HG03095 (cell line): ENCODE data around the gene WDR13.

Experiments used
- ATAC-seq: cut with Tn5 transposase; IDR thresholded peaks from one replicate; pipeline ENCODE4 v1.9.1; 2021; ENCODE audit warnings: moderate library complexity; ENCODE audit not compliant: unreplicated experiment

The WDR13 gene

DNA sequence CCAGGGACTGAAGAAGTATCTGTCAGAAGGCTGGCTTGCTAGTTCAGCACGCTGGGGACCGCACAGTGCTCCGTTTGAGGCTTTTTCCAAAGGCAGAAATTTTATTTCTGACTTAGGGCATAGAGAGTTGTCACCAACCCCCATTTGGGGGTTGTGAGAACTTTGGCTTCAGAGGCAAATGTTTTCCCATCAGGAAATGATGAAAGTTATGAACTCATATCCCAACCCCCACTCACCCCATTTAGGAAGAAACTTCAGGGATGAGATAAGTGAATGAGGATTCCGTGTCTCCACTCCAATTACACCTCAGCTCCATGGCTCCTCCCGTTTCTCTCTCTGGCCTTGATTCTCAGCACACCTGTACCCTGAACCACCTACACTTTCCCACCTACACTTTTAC, 4.3 kb upstream of the WDR13 start:
- ATAC-seq, result no peak

DNA sequence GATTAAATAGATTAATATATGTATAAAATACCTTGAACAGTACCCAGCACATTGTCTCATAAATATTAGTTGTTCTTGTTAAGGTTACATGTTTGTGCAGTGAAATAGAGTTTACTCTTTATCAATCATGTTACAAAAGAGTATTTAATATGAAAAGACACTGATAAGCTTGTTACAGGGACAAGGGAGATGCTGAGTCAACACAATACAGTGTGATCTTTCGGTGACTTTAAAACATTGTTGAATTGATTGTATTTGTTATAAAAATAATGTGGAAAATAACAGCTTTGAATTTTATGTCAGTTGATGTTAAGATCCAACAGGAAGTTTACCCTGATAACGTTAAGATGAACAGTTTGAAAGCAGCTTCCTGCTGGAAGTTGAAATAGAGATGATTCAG, 1.4 kb upstream of the WDR13 start:
- ATAC-seq, result no peak

DNA sequence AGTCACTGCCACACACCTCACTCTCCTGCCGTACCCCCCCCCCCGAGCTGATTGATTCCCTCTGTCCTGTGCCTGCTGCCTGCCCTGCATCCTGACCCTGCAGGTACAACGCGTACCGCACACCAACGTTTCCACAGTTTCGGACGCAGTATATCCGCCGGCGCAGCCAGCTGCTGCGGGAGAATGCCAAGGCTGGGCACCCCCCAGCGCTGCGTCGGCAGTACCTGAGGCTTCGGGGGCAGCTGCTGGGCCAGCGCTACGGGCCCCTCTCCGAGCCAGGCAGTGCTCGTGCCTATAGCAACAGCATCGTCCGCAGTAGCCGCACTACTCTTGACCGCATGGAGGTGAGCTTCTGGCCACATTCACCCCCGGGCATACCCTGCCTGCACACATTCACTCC, 1.3 kb downstream of the WDR13 start:
- ATAC-seq, result no peak

DNA sequence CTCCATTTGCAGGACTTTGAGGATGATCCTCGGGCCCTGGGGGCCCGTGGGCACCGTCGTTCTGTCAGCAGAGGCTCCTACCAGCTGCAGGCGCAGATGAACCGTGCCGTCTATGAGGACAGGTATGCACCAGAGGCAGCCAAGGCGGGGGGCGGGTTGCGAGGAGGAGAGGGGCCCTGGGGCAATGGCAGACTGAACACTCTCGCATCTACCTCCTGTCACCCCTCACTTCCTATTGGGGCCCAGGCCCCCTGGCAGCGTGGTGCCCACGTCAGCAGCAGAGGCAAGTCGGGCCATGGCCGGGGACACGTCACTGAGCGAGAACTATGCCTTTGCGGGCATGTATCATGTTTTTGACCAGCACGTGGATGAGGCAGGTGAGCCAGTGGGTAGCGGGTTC, 2.0 kb downstream of the WDR13 start:
- no peak for ATAC-seq

DNA sequence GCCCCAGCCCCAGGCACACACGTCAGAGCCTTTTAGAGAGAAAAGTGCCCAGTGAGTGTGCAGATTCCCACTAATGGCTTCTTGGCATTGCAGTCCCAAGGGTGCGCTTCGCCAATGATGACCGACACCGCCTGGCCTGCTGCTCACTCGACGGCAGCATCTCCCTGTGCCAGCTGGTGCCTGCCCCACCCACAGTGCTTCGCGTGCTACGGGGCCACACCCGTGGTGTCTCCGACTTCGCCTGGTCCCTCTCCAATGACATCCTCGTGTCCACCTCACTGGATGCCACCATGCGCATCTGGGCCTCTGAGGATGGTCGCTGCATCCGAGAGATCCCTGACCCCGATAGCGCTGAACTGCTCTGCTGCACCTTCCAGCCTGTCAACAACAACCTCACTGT, 2.9 kb downstream of the WDR13 start:
- no peak for ATAC-seq

DNA sequence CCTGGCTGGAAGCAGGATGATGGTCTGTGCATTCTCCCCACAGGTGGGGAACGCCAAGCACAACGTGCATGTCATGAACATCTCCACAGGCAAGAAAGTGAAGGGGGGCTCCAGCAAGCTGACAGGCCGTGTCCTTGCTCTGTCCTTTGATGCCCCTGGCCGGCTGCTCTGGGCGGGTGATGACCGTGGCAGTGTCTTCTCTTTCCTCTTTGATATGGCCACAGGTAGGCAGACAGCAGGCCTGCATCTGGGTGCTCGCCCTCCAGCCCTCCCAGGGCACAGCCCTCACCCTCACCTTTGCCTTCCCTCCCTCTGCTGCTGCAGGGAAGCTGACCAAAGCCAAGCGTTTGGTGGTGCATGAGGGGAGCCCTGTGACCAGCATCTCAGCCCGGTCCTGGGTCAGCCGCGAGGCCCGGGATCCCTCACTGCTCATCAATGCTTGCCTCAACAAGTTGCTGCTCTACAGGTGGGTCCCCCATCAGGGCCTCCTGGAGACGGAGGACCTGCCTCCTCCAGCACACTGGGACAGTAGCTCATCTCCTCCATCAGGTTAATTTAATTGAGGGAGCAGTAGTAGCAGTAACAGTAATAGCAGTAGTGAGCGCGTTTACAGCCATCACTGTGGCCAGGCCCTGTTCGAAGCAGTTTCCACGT, 4.6 kb downstream of the WDR13 start:
- ATAC-seq, result no peak

DNA sequence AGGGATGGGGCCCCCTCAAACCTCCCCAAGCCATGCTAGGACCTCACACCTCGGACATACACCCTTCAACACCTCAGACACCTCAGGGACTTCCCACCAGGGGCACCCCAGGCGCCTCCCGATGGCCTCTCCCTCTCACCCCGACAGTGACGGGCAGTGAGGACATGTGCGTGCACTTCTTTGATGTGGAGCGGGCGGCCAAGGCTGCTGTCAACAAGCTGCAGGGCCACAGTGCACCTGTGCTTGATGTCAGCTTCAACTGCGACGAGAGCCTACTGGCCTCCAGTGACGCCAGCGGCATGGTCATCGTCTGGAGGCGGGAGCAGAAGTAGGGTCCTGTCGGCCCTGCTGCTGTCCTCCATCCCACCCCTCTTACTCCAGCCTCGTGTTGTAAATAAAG, 7.4 kb downstream of the WDR13 start:
- ATAC-seq, result no peak

DNA sequence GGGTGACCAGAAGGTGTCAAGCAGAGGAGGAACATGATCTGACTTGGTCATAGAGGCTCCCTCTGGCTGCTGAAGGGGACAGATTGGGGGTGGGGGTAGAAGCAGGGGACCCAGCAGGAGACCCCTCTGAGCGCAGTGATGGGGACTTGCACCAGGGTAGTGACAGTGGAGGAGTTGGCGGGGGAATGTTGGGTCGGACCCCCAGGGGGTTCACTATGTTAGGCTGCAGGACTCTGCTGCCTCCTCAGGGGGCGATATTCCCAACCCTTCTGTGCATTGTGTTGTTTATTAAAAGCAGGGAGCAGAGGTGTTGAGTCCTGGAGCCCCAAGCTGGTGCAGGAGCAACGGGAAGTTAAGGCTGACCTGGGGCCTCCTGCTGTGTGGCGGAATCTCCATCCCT, 8.8 kb downstream of the WDR13 start:
- ATAC-seq, result no peak

DNA sequence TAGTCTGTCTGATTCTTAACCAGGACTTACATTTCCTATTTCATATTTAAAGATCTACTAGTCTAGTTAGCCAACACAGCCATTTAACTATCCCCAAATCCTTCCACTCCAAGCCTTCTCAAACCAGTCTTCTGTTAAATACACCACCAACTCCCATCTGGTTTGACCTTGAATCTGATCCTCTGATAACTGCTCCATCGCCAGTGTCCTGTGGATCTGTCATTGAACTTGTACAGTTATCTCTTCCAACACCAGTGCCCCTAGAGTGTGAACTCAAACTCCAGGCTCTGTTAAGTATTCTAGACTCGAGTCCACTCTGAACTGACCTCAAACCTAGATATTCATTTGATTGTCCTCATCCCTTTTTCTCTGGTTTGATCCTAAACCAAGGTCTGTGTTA, 14.4 kb downstream of the WDR13 start:
- no peak for ATAC-seq

DNA sequence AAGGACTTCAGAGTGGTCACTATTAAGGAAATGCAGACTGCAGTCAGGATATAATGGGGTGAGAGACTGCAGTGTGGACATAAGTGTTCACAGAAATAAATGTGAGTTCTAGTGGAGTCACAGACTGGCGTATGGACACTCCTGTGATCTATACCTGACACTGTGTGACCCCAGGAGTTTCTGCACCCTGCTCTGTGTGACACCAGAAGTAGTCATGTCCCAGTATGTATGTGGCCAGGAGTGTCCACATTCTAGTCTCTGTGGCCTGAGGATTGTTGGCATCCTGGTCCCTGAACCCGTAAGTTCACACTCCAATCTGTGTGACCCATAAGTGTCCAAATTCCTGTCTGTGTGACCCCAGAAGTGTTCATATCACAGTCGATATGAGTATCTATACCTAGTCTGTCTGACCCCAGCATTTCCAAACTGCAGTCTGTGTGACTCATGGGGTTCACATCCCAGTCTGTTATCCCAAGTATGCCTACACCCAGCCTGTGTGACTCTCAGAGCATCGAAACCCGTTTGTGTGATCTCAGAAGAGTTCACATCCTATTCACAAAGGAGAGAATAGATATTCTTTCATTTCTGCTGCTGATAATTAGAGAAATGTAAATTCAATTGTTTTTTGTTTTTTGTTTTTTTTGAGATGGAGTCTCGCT, 16.3 kb downstream of the WDR13 start:
- ATAC-seq, result no peak

DNA sequence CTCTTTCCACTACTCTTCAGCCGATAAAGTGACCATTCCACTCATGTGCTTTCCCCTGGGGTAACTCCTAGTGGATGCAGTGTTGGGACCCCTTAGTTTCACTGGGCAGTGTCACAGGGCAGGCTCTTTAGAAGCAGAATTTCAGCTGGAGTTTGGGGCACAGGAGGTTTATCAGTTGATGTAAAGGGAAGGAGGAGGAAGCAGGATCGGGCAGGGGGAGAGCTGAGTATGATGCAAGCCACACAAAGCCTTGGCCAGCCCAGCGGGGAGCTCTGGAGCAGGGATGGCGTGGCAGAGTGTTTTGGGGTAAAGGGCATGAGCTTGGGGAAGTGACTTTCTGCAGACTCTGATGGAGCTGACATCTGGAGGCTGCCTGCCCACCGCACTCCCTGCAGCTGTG, 19.3 kb downstream of the WDR13 start:
- ATAC-seq, result no peak

DNA sequence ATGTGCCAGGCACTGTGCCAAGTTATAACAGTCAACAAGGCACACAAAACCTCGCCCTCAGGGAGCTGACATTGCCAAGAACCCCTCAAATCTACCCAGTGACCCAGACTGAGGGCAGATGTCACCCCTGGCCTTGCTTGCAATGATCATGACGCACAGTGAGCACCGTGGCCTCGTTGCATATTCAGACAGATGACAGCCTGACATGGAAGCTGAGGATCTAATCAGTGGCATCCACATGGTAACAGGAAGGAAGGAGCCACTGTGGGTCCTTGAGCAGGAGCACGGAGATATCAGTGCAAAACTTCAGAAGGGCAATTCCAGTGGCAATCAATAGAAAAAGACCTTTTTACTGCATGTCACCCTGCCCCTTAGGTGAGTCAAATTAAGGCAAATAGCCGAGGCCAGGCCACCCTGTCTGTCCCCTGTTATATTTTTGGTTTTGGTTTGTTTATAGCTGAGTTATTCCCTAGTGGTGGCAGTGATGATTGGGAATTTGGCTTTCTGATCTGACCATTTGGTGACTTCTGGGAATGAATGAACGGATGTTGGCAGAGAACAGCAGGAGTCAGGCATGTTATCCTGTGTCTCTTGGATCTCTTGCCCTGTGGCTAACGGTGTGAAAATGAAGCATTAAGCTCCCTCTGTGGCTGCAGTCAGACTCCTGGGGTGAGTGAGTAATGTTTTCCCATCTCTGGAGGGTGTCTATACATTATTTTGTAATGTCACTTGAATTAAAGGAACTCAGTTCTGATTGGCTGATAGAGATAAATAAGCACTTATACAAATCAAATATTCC, 20.4 kb downstream of the WDR13 start:
- no peak for ATAC-seq

DNA sequence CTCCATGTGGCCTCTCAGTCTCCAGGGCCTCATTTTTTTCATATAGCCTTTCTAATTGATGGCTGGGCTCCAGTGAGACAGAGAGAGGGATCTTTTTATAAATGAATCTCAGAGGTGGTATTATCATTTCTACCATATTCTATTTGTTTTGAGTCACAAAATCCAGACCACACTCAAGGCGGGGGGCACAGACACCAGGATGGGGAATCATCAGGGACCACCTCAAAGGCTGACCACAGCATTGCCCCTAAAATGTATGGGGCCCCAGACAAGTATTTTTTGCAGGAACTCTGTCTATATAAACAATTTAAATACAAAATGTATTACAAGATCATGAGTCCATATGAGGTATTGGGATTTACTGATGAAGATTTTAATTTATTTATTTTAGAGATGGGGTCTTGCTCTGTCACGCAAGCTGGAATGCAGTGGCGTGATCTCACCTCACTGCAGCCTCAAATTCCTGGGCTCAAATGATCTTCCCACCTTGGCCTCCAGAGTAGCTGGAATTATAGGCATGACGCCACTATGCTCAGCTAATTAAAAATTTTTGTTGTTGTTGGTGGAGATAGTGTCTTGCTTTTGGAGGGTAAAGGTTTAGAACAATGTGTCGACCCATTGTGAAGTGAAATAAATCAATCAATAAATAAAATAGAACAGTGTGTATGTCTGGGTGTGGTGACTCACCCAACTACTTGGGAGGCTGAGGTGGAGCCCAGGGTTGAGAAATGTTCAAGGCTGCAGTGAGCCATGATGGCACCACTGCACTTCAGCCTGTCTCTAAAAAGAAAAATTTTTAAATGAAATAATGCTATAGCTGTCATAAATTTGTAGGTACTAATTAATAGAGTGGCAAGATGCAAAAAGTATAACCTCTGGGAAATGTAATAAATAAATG, 29.4 kb downstream of the WDR13 start:
- no peak for ATAC-seq

DNA sequence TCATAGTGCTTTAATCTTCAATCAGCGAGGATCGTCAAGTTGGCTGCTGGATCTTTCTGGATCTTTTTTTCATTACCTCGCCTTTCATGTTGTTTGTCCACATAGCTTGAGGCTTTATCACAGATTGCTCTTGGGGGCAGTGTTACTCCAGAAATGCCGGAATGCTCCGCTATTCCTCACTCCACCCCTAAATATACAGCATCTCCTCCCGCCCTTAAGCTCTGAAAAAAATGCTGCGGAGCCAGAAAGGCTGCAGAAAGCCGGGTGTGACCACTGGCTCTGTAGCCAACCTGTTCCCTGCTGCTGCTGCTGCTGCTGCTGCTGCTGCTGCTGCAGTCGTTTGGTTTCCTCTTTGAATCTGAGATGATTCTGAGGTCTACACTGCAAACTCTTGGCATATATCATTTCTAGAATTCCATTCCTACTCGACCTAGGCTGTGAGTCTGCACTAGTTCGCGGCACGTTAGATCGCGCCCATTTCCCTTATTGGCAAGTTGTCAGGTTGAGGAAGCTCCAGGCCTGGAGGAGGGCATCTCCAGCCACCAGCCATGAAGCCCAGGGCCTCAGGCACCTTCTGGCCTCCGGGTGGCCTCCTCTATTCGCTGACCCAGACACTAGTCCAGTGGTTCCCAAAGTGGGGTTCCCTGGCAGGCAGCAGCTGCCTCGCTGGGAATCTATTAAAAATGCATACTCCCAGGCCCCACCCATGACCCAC, 34.2 kb downstream of the WDR13 start:
- peak; percentile 87 for ATAC-seq

DNA sequence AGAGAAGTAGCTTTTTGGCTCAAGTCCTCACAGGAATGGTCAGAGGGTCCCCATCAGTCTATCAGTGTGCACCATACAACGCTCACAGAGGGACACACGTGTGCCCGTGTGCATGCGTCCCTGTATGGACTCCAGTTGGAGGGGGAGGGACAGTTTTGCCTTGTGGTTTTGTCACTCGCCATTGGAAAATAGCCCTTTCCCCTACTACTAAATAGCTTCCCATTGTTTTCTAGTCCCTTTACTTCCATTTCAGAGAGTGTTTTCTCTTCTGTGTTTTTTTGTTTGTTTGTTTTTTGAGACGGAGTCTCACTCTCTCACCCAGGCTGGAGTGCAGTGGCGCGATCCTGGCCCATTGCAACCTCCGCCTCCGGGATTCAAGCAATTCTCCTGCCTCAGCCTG, 34.9 kb downstream of the WDR13 start:
- ATAC-seq, result no peak

DNA sequence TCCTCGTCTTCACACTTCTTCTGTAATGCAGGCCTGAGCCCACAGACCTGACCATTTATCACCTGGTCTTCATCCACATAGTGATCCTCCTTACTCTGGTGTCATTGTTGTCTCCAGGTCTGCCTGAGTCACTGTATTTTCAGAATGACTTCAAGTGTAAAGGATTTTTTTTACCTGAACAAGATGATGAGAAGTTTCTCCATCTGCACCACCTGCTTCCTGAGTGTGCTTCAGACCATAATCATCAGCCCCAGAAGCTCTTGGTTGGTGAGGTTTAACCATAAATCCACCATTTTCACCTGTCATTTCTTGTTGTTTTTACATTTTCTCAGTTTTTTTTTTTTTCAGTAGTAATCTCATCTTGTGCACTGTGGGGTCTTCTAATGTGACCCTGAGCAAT, 39.0 kb downstream of the WDR13 start:
- ATAC-seq, result no peak

DNA sequence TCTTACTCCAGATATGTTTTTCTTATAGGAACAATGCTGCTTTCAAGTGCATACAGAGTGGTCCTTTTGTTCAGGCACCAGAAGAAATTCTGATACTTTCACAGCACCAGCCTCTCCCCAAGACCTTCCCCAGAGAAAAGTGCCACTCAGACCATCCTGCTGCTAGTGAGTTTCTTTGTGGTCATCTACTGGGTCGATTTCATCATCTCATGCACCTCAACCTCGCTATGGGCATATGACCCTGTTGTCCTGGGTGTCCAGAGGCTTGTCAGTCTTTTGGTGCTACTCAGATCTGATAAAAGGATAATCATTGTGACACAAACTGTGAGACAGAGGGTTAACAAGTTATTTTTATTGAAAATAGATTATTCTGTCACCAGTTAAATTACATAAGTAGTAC, 39.5 kb downstream of the WDR13 start:
- no peak for ATAC-seq

DNA sequence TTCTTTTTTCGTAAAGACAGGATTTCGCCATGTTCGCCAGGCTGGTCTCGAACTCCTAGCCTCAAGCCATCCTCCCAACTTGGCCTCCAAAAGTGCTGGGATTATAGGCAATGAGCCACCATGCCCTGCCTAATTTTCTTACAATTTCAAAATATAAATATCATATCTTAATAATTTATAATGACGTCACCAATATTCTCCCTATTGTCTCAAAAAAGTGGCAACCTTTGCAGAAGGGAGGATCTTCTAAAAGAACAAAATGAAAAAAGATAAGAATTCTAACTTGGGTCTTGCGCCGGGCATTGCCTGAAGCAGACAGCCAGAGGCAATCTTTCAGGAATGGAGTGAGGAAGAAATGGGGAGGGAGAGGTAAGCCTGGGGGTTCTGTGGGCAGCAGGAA, 48.4 kb downstream of the WDR13 start:
- ATAC-seq, result no peak

DNA sequence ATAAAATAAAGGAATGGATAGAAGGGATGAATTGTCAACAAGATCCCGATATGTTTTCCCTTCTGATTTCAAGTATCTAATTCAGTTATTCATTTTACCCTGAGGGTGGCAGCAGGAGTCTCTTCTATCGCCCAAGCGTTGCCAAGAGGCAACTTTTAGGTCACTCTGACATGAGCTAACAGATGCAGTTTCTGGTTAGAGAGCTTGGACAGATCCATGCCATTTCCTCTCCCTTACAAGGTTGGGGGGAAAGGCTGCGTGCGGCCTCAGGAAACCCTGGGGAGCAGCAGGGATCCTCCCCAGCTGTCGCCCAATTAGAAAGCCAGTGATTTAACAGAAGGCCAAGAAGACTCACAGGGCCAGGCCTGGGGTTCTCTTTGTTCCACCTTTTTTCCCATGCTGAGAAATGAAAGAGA, 51.1 kb downstream of the WDR13 start:
- ATAC-seq, result no peak

DNA sequence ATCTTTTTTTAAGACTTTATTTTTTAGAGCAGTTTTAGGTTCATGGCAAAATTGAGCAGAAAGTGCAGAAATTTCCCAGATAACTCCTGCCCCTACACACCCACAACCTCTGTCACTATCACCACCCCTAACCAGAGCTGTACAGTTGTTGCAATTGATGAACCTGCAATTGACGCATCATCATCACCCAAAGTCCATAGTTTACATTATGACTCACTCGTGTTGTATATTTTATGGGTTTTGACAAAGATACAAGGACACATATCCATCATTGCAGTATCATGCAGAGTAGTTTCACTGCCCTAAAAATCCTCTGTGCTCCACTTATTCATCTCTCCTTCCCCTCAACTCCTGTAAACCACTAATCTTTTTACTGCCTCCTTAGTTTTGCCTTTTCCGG, 51.8 kb downstream of the WDR13 start:
- no peak for ATAC-seq
